Chondrocyte (in vitro differentiated cells): ENCODE measurements around the gene CADPS2. TPM values are rescaled to one million over a fixed set of nuclear protein-coding genes. Genes with fewer than 3 reads are reported as not detected.

ENCODE experiments used
- DNase-seq: peaks from one replicate; pipeline ENCODE4 v3.0.0; 2021; ENCODE audit warnings: mixed read lengths, low spot score
- H3K27ac Mint-ChIP-seq: one replicate; pipeline ENCODE4 v1.8.0; 2021; ENCODE audit warnings: mild to moderate bottlenecking, moderate library complexity, mixed read lengths; ENCODE audit not compliant: unreplicated experiment
- H3K27me3 Mint-ChIP-seq: 2 replicates; pipeline ENCODE4 v1.8.0; 2021; ENCODE audit warnings: low read depth, mixed read lengths
- H3K36me3 Mint-ChIP-seq: 2 replicates; pipeline ENCODE4 v1.8.0; 2021; ENCODE audit warnings: low read depth, mixed read lengths
- H3K4me1 Mint-ChIP-seq: 2 replicates; pipeline ENCODE4 v1.8.0; 2021; ENCODE audit warnings: low read depth, mild to moderate bottlenecking, mixed read lengths
- H3K4me3 Mint-ChIP-seq: one replicate; pipeline ENCODE4 v1.8.0; 2021; ENCODE audit warnings: mild to moderate bottlenecking, moderate library complexity, mixed read lengths; ENCODE audit not compliant: unreplicated experiment
- H3K9me3 Mint-ChIP-seq: 2 replicates; pipeline ENCODE4 v1.8.0; 2021; ENCODE audit warnings: low read depth, mixed read lengths
- CTCF ChIP-seq: fragments of 200-600 bp; sonication (generic); IDR thresholded peaks from 2 replicates; pipeline ENCODE4 v1.5.0; 2021; ENCODE audit warnings: antibody characterized with exemption, mild to moderate bottlenecking, moderate library complexity
- total RNA-seq: library from RNA; stranded (reverse); gene quantifications from 3 replicates; pipeline ENCODE4 v1.2.1, GENCODE V29; 2021

The CADPS2 gene
- total RNA-seq, 1 donor from 2014 or later, result 0.32 TPM

GRCh38 chr7:122468945-122469344 lies 417.3 kb downstream of the CADPS2 start:
- no peak overlapping the region for H3K27ac Mint-ChIP-seq
- no peak overlapping the region for H3K4me3 Mint-ChIP-seq
- DNase-seq, result no peak
- H3K4me1 Mint-ChIP-seq, result no peaks in the 10 kb centered on the region
- no peaks in the 10 kb centered on the region for H3K36me3 Mint-ChIP-seq
- no peak for TF ChIP-seq CTCF
- peaks cover 20% of the 10 kb centered on the region for H3K27me3 Mint-ChIP-seq
- H3K9me3 Mint-ChIP-seq, result no peaks in the 10 kb centered on the region

GRCh38 chr7:122467661-122468449 lies 418.4 kb downstream of the CADPS2 start:
- H3K27me3 Mint-ChIP-seq, result peaks cover 20% of the 10 kb centered on the region
- H3K4me3 Mint-ChIP-seq, result no peak overlapping the region
- TF ChIP-seq CTCF, result no peak
- no peaks in the 10 kb centered on the region for H3K36me3 Mint-ChIP-seq
- no peaks in the 10 kb centered on the region for H3K9me3 Mint-ChIP-seq
- no peaks in the 10 kb centered on the region for H3K4me1 Mint-ChIP-seq
- no peak for DNase-seq
- no peak overlapping the region for H3K27ac Mint-ChIP-seq

DNA sequence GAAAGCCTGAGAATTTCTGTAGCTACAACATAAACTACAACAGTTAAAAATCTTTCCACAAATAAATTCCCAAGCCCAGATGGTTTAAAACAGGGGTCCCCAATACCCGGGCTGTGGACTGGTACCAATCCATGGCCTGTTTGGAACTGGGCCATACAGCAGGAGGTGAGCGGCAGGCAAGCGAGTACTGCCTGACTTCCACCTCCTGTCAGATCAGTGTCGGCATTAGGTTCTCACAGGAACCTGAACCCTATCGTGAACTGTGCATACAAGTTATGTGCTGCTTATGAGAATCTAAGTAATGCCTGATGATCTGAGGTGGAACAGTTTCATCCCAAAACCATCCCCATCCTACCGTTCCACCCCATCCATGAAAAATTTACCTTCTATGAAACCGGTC lies 421.0 kb downstream of the CADPS2 start:
- no peak overlapping the region for H3K27ac Mint-ChIP-seq

GRCh38 chr7:122463631-122464030 lies 422.6 kb downstream of the CADPS2 start:
- Mint-ChIP-seq H3K4me1 (no peaks in the 10 kb centered on the region), H3K4me3 (no peak overlapping the region), H3K27ac (no peak overlapping the region), H3K36me3 (no peaks in the 10 kb centered on the region), H3K9me3 (no peaks in the 10 kb centered on the region), H3K27me3 (peaks cover 19% of the 10 kb centered on the region)
- no peak for DNase-seq
- TF ChIP-seq CTCF, result no peak

More for the DNA sequence above, 421.0 kb downstream of the CADPS2 start:
- no peak for DNase-seq
- no peak overlapping the region for H3K4me3 Mint-ChIP-seq
- TF ChIP-seq CTCF, result no peak
- no peaks in the 10 kb centered on the region for H3K36me3 Mint-ChIP-seq
- H3K4me1 Mint-ChIP-seq, result no peaks in the 10 kb centered on the region
- H3K9me3 Mint-ChIP-seq, result no peaks in the 10 kb centered on the region
- H3K27me3 Mint-ChIP-seq, result peaks cover 22% of the 10 kb centered on the region

GRCh38 chr7:122460936-122461335 lies 425.3 kb downstream of the CADPS2 start:
- Mint-ChIP-seq H3K27me3 (peaks cover 8% of the 10 kb centered on the region), H3K9me3 (no peaks in the 10 kb centered on the region), H3K27ac (no peak overlapping the region), H3K4me3 (no peak overlapping the region), H3K36me3 (no peaks in the 10 kb centered on the region), H3K4me1 (no peaks in the 10 kb centered on the region)
- DNase-seq, result no peak
- TF ChIP-seq CTCF, result no peak
